Measurements from ENCODE around the gene ITPK1.

GRCh38 chr14:92945544-92945943 is 170.2 kb downstream of the ITPK1 start:
- TF ChIP-seq EP300 (IDR thresholded peaks at IDR 0.05) (no peak), CTCF (IDR thresholded peaks at IDR 0.05) (no peak), POLR2AphosphoS5 (IDR thresholded peaks at IDR 0.05) (no peak), POLR2A (IDR thresholded peaks at IDR 0.05; ENCODE audit: low read depth) (no peak)

Data from esophagus muscularis mucosa (tissue), 4 donors.